Measurements from ENCODE around the gene MPP3. TPM values are rescaled to one million over a fixed set of nuclear protein-coding genes. Genes with fewer than 3 reads are reported as not detected.

MPP3 gene
- total and polyA plus RNA-seq, 2 donors (not counting 1 experiment from before 2014, with no cell fraction given) = 0.16 TPM; not detected in 1

GRCh38 chr17:43848601-43849000, 15.7 kb upstream of the MPP3 start:
- intact Hi-C loops (cut with micrococcal nuclease) = no loop called here
- H3K27ac Mint-ChIP-seq = no peak overlapping the region
- CTCF ChIA-PET = no interaction called here
- Histone ChIP-seq H3K4me2 (replicated peaks; ENCODE audit: low read depth, low read length, poor library complexity, severe bottlenecking) (no peak overlapping the region), H4K20me1 (ENCODE audit: control insufficient read depth, insufficient read depth, low read length, poor library complexity, severe bottlenecking) (no peaks in the 10 kb centered on the region), H3K4me1 (ENCODE audit: control insufficient read depth in 2 of 2, insufficient read depth in 2 of 2, low read length in 2 of 2) (no peaks in the 10 kb centered on the region), H3K4me3 (ENCODE audit: control extremely low read depth in 1 of 5, extremely low read depth in 1 of 5, insufficient read depth in 1 of 5, low read depth in 2 of 5, low read length in 4 of 5) (no peak overlapping the region), H3K27me3 (replicated peaks in 1 of 4; ENCODE audit: control extremely low read depth in 1 of 4, control insufficient read depth in 3 of 4, insufficient read depth in 4 of 4, low read length in 3 of 4) (peaks cover 0 to 8% (median 0%) of the 10 kb centered on the region in 4 experiments), H3K36me3 (replicated peaks in 1 of 2; ENCODE audit: control extremely low read depth in 1 of 2, control insufficient read depth in 1 of 2, extremely low read depth in 1 of 2, insufficient read depth in 2 of 2, low read length in 1 of 2) (no peaks in the 10 kb centered on the region), H3K9me3 (ENCODE audit: control extremely low read depth in 1 of 3, control insufficient read depth in 2 of 3, insufficient read depth in 1 of 3, low read length in 2 of 3) (no peaks in the 10 kb centered on the region), H3K27ac (ENCODE audit: low read length in 2 of 2) (no peak overlapping the region), H3K79me2 (ENCODE audit: control insufficient read depth, insufficient read depth, low read length) (no peaks in the 10 kb centered on the region), H3K9ac (ENCODE audit: low read length) (no peak overlapping the region), H2AFZ (ENCODE audit: insufficient read depth, low read depth, low read length, poor library complexity, severe bottlenecking) (no peak overlapping the region)
- H3K4me3 Mint-ChIP-seq = no peak overlapping the region
- POLR2A ChIA-PET = no interaction called here
- no peaks in the 10 kb centered on the region for H3K4me1 Mint-ChIP-seq
- ATAC-seq (ENCODE audit: low read depth) (no peak), DNase-seq (no peak)
- WGBS (ENCODE audit: insufficient coverage) = 93% methylated on average over 5 of the region's 10 CpGs
- H3K27me3 Mint-ChIP-seq = peaks cover 39% of the 10 kb centered on the region
- H3K9me3 Mint-ChIP-seq (ENCODE audit: insufficient read depth) = no peaks in the 10 kb centered on the region
- TF ChIP-seq EZH2 (IDR thresholded peaks at IDR 0.05; ENCODE audit: borderline replicate concordance, insufficient read depth, low read depth, low read length, poor library complexity, severe bottlenecking) (no peak), CTCF (IDR thresholded peaks at IDR 0.05) (no peak)

GRCh38 chr17:43846963-43847371, 14.0 kb upstream of the MPP3 start, which contains the start of gene CD300LG:
CD300LG (plus strand) TSS chr17:43847176; CDS start chr17:43847217, 41 bp downstream.
- H3K9ac ChIP-seq (ENCODE audit: low read length) = no peak within 1 kb of the TSS
- no peak within 1 kb of the TSS for H3K4me2 ChIP-seq (replicated peaks; ENCODE audit: low read depth, low read length, poor library complexity, severe bottlenecking)

More at GRCh38 chr17:43846963-43847371, 14.0 kb upstream of the MPP3 start, which contains the start of gene CD300LG:
- H3K4me1 ChIP-seq (ENCODE audit: control insufficient read depth in 2 of 2, insufficient read depth in 2 of 2, low read length in 2 of 2) = no peaks in the 10 kb centered on the region
- DNase-seq = no peak
- TF ChIP-seq CTCF (IDR thresholded peaks at IDR 0.05) (no peak), EZH2 (IDR thresholded peaks at IDR 0.05; ENCODE audit: borderline replicate concordance, insufficient read depth, low read depth, low read length, poor library complexity, severe bottlenecking) (no peak)
- Mint-ChIP-seq H3K9me3 (ENCODE audit: insufficient read depth) (no peaks in the 10 kb centered on the region), H3K27me3 (peaks cover 32% of the 10 kb centered on the region), H3K4me1 (no peaks in the 10 kb centered on the region), H3K4me3 (no peak within 1 kb of the TSS), H3K27ac (no peak within 1 kb of the TSS)
- H2AFZ ChIP-seq (ENCODE audit: insufficient read depth, low read depth, low read length, poor library complexity, severe bottlenecking) = no peak within 1 kb of the TSS
- 32% methylated on average over 16 of the region's 17 CpGs for WGBS (ENCODE audit: insufficient coverage)
- no peak within 1 kb of the TSS for H3K27ac ChIP-seq (ENCODE audit: low read length in 2 of 2)
- H3K79me2 ChIP-seq (ENCODE audit: control insufficient read depth, insufficient read depth, low read length) = no peaks in the 10 kb centered on the region
- H3K9me3 ChIP-seq (ENCODE audit: control extremely low read depth in 1 of 3, control insufficient read depth in 2 of 3, insufficient read depth in 1 of 3, low read length in 2 of 3) = no peaks in the 10 kb centered on the region
- intact Hi-C loops (cut with micrococcal nuclease) = no loop called here
- H3K27me3 ChIP-seq (replicated peaks in 1 of 4; ENCODE audit: control extremely low read depth in 1 of 4, control insufficient read depth in 3 of 4, insufficient read depth in 4 of 4, low read length in 3 of 4) = peaks cover 0 to 8% (median 0%) of the 10 kb centered on the region in 4 experiments
- H4K20me1 ChIP-seq (ENCODE audit: control insufficient read depth, insufficient read depth, low read length, poor library complexity, severe bottlenecking) = no peaks in the 10 kb centered on the region
- no peak for ATAC-seq (ENCODE audit: low read depth)
- CTCF ChIA-PET = interaction anchor here (0.6 to 2.5 kb wide), 12 partner anchors 9 to 270 kb away, joined by 3 to 22 read pairs (median 6); no protein-coding TSS in a partner anchor
- H3K4me3 ChIP-seq (ENCODE audit: control extremely low read depth in 1 of 5, extremely low read depth in 1 of 5, insufficient read depth in 1 of 5, low read depth in 2 of 5, low read length in 4 of 5) = no peak within 1 kb of the TSS
- H3K36me3 ChIP-seq (replicated peaks in 1 of 2; ENCODE audit: control extremely low read depth in 1 of 2, control insufficient read depth in 1 of 2, extremely low read depth in 1 of 2, insufficient read depth in 2 of 2, low read length in 1 of 2) = no peaks in the 10 kb centered on the region
- POLR2A ChIA-PET = no interaction called here
